ENCODE results near the gene CHRNG.

- TF ChIP-seq CTCF (conservative IDR thresholded peaks at IDR 0.05 in 1 of 2, IDR thresholded peaks at IDR 0.05 in 1 of 2; ENCODE audit: low read depth in 1 of 2, low read length in 2 of 2) (no peak), EZH2 (IDR thresholded peaks at IDR 0.05; ENCODE audit: low read length, missing control alignments) (no peak)
Measured at GRCh38 chr2:232541961-232542714, 2.6 kb downstream of the CHRNG start.
